Hypothalamus (tissue), 51 donors: ENCODE measurements around the gene NRCAM.

ENCODE experiments used
- DNase-seq, 51 donors: peaks; one replicate each; lab custom pipeline; 2025; lab: John Stamatoyannopoulos, UW

Gene NRCAM

DNA sequence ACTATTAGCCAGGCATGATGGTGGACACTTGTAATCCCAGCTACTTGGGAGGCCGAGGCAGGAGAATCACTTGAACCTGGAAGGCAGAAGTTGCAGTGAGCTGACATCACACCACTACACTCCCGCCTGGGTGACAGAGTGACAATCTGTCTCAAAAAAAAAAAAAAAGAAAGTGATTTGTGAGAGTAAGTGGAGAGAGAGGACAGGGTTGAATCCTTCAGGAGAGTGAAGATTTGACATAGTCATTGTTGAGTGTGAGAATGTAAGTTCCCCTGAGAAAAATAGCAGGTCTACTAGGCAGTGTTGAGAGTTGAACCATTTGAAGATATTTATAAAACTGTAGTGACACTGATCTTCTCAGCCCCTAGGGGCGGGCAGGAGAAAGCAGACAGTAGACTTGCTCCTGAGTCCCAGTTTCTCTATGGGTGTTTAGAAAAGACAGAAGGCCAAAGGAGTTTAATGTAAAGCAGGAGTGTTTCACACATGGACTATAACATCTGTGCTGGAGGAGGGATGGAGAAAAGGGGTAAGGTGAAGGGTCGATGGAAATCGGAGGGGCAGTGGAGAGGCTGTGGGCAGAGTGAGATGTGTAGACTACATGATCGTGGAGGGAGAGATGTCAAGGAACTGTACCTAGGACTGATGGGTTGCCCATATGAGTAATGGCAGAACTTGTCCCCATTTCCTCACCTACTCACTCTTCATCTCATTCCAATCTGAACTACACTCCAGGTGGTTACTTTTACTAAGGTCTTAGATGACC is 312.4 kb downstream of the NRCAM start:
- DNase-seq: no peak

DNA sequence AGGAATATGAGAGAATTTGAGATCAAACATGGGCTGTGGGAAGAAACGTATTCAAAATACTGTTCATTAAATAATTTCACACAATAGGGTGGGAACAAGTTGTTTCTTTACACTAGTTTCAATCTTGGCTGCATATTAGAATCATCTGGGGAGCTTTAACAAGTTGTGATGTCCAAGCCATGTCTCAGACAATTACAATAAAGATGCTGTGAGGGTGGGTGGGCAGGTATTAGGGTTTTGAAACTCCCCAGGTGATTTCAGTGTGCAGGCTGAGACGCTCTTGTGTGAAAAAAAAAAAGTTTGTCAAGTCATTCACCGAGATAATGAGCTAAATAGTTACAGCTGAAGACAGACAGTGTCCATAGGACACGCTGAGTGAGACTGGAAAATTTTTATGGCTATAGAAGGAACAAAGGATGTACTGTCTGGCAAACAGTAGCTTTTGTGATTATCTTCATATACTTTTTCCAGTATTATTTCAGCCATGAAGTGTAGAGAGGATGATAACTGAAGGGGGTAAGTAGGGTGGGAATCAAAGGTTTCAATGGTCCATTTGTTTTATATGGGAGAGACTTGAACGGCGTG is 313.5 kb downstream of the NRCAM start:
- DNase-seq: no peak

DNA sequence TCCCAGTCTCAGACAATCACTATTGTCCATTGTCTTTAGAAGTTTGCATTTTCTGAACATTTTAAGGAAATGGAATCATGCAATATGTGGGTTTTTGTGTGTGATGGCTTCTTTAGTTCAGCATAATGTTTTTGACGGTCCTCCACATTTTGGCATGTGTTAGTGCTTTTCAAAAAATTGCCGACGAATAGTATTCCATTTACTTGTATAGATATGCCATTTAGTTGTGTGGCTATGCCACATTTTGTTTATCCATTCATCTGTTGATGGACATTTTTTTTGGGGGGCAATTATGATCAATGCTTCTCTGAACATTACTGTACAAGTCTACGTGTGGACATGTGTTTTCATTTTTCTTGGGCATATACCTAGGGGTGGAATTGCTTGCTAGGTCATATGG is 314.1 kb downstream of the NRCAM start:
- DNase-seq: no peak

DNA sequence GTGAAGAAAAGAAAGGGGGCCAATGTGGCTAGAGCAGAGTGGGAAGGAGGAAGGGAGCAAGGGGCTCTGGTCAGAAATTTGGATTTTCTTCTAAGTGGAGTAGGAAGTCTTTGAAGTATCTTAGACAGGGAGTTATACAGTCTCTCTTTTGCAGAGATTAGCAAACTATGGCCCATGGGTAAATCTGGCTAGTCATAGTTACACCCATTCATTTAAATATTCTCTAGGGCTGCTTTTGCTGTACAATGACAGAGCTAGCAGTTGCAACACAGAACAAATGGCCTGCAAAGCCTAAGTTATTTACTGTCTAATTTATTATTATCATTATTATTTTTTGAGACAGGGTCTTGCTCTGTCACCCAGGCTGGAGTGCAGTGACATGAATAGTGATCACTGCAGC is 315.6 kb downstream of the NRCAM start:
- DNase-seq: no peak

DNA sequence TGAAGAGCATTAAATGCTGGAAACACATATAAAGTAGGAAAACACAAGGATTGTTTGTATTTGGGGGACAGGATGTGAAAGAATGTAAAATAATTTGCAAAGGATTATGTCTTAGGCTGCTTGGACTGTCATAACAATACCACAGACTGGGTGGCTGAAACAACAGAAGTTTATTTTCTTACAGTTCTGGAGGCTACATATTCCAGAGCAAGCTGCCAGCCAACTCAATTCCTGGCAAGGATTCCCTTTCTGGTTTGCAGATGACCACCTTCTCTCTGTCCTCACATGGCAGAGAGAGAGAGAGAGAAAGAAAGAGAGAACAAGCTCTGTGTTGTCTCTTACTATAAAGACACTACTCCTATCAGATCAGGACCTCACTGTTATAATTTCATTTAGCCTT is 317.3 kb downstream of the NRCAM start:
- DNase-seq: no peak

DNA sequence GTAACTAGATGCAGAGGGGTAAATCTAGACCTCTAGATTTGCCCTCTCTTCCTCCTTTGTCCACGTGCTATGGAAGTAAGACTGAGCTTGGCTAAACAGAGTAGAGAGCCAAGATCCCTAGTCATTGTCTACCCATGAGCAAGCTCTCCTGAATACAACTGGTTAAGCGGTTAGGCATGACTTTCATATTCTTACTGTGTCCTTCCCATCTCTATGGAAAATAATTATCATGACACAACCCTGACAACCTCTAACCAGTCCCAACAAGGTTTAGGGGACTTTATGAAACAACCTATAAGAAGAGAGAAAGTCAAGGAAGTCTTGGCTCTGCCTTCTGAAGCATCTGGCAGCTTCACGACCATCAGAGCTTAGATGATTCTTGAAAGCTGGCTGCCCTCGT is 318.2 kb downstream of the NRCAM start:
- DNase-seq: no peak

DNA sequence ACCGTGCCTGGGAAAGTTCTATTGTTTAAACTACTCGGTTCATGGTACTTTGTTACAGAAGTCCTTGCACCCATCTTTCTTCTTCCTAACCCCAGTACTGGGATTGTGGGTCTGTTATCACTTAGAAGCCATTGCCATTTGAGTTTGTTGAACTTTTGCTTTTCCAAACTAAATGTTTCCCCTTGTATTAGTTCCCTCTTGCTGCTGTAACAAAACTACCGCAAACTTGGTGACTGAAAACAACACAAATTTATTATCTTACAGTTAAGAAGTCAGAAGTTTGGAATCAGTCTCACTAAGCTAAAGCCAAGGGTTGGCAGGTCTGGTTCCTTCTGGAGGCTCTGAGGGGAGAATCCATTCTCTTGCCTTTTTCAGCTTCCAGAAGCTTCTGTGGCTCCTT is 319.2 kb downstream of the NRCAM start:
- DNase-seq: no peak

DNA sequence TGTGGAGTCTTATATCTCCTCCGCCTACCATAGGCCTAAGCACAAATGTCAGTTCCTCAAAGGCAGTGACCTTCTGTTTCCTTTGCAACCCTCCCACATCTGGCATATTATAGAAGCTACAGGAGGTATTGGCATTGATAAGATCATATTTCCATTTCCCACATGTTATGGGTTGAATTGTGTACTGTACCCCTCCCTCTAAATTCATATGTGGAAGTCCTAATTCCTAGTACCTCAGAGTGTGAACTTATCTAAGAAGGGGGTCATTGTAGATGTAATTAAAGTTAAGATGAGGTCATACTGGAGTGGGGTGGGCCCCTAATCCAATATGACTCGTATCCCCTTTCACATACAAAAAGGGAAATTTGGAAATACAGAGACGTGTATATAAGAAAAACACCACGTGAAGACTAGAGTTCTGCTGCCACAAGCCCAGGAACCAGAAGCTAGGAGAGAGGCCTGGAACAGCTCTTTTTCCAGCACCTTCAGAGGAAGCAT is 320.0 kb downstream of the NRCAM start:
- DNase-seq: no peak

DNA sequence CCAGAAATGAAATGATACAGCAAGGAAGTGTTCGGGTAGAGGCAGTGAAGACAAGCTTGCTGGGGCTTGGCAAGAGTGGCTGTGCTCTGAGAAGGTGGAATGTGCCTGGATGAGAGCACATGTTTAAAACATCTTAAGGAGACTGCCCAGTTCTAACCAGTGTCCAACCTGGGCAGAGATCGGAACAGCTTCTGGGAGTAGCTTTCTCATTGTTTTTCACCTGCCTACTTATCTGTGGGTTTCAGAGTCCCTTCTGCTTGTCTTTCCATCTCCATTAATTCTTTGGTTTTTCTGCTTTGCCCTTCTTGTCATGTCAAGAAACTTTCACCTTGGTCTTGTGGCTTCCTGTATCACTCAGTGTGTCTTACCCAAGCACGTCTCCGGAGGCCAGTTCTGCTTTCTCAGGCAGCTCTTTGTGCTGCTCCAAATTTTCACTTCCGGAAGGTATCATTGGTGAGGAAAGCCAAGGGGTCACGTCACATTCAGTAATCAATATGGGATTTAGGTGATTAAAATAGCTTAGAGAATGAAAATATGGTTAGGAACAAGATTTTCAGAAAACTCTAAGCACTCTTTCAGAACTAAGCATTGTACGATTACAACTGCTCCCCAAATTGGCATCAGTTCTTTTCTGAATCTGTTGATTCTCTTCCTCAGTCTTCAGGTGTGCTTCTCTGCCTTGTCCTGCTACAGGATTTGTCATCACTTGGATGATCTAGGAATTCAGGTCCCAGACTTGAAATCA is 320.6 kb downstream of the NRCAM start:
- no peak for DNase-seq

DNA sequence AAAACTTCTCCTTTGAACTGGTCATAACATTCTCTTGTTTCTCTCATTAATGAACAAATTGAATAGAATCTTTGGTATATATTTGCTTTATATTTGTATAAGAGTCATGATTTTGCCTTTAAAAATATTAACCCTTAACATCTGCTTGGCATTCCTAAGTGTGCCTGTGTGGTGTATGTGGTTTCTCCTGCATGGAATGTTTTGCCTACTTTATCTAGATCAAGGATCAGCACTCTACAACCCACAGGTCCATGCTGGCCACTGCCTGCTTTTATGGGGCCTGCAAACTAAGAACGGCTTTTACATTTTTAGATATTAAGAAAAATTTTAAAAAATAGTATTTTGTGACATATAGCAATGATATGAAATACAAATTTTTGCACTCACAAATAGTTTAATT is 321.8 kb downstream of the NRCAM start:
- no peak for DNase-seq

DNA sequence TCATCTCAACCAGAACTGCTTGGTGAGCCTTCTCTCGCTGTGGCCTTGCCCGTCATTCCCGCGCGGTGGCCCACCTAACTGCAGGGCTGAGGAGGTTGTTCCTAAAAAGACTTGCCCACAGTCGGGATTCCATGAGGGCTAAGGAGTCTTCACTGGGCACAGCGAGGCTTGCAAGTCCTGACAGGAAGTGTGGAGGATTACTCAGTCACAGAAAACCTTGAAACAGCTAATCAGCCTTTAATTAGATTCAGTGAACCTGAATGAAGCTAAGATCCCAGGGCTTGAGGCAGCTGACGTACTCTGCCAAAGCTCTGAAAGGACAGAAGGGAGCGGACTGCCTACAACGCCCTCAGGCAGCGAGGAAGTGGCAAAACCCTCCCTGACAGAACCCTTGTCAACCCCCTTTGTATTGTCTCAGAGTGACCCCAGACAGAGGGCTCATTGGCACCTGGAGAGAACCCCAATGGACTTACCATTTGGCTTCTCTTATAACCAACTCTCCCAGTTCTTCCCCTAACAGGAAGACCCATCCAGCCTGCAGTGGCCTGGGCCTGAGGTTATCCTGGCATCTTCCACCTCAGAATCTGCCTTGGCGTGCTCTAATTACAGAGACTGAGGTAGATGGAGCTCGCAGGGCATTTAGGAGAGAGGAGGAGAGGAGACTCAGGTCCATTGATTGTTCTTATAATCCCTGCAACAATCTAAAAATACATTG is 323.5 kb downstream of the NRCAM start:
- no peak for DNase-seq

DNA sequence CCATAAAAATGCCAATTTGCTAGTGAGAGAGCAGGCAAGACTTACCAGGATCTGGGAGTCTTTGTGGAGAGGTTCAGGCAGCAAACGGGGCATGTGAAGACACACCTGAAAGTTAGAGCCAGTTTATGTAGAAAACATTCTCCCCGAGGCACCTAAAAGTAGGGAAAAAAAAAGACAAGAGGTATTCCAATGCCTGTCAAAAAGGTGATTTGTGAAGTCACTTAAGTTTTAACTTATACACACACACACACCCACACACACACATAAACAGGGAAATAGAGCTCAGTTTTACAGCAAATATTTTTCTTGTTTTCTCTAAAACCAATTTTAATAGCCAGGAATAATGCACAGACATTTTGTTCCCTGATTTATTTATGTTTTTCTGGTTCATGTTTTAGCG is 326.0 kb downstream of the NRCAM start, which contains the start of gene LAMB4:
Gene LAMB4, minus strand, starts transcription at position 101 of the 400 bp plus-strand sequence. CDS start 7,197 bp downstream, outside the sequence.
- DNase-seq: no peak

DNA sequence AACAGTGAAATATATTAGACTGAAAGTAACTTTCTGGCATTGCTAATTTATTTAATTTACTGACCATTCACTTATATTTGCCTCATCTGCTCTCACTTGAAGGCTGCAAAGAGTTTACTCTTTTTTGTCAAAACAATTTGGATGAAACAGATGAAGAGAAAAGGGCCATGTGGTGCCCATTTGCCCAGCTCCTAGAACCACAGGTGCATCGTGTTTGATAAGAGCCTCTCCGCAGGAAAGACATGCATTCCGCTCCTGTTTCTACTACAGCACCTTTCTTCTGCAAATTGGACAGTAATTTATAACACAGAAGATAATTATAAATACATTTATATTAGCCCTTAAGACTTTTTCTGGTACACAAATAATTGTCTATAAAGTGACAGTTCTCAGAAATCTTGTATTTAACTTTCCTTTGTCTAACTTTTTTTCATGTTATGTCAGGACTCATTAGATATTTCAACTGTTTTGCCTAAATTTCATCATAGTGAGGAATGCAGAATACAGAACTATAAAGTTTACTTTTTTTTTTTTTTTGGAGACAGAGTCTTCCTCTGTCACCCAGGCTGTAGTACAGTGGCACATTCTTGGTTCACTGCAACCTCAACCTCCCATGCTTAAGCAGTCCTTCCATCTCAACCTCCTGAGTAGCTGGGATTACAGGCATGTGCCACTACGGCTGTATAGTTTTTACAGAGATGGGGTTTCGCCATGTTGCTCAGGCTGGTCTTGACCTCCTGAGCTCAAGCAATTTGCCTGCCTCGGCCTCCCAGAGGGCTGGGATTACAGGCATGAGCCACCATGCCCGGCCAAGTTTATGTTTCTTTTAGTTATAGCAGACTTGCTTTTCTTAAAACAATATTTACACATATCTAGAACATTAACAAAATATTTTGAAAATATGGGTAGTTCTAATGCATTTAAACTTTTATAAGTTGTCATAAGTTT is 326.9 kb downstream of the NRCAM start:
- DNase-seq: no peak

DNA sequence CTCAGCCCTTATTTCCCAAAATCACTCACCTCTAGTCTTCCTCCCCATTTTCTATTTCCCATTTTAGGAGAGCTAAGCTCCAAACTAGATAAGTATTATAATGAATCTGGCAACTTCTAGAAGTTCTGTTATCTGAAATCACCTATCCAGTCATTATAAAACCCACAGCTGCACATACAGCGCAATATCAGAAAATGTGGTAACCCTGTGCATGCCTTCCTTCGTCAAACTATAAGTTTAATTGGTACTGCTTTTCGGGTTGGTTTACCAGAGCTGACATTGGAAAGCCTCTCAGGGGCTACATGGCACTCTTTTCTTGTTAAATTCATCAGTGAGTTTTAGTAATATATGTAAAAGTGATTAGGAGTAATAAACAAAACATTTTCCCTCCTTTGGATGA is 327.7 kb downstream of the NRCAM start:
- no peak for DNase-seq

DNA sequence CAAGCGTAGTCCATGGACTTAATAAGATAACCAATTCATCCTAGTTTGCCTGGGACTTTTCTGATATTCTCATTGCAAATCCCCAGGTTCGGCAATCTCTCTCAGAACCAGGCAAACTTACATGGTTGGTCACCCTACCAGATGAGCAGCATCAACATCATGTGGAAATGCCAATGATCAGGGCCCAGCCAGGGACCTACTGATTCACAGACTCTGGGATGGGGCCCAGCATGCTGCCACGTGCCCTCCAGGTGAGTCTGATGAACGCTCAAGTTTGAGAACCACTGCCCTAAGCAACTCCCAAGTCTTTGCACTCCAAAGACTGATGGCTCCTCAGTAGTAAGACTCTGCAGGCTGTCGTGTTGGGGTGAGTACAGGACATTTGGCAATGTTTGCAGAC is 328.8 kb downstream of the NRCAM start:
- DNase-seq: no peak

DNA sequence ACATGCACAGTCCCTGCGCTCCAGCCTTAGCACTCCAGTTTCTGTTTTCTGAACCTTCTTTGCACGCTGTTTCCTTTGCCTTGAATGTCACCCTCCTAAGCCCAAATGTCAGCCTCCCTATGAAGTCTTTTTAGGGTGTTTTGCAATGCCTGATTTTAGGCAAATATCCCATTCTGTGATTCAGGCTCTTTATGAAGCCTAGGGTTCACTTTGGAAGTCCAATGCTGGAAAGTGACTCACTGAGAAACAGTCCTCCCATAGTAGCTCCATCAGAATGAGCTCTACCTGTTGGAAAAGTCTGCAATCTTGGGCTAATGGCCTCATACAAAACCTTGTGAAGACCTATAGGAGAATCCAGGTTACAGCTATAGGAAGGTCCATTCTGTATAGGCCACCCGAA is 331.4 kb downstream of the NRCAM start:
- no peak for DNase-seq

DNA sequence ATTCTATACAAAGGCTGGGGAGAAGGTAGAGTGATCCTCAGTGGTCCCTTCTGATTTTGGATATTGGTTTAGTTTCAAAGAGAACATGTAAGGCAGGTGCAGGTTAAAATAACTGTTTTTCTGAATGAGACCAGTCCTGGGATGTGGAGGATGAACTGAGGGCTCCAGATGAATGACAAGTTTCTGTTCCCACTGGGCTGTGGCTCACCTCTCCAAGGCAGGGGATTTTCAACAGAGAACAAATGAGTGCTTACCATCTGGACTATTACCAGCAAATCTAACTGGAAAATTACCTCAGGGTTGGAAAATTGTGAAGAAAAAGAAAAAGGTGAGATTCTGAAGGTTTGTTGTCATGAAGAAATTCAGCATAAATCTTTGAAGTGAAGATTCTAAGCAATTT is 334.1 kb downstream of the NRCAM start:
- DNase-seq: no peak

DNA sequence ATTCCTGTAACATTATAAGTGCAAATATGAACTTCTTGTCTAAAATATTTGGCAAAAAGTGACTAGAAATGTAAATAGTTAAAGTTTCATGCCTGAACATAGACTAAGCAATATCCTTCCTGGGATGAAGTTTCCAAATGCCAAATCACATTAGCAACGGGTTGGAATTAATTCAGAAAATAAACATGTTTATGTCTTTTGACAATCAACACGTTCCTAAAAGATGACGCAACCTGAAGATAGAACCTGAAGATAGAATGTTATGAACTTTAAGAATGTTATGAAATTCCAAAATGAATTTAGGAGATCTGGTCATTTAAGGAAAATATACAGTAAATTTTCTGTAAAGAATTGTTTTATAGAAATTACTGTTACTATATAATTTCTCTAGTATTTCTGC is 335.3 kb downstream of the NRCAM start:
- no peak for DNase-seq

DNA sequence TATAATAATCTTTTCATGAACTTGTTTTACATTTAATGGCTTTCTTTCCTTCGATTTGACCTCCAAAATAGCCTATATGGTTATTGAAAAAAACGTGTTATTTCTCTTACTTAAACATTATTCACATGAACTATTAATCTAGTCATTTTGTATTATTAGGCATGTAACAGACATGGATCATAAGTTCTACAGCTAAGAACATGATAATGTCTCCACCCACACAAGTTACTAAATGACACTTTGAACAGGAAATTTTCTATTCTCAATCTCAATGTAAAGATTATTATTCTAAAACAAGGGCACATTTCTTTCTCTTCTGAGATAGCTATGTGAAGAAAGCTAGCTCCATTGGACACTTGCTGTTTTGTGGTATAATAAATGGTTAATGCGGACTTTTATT is 336.0 kb downstream of the NRCAM start:
- no peak for DNase-seq

DNA sequence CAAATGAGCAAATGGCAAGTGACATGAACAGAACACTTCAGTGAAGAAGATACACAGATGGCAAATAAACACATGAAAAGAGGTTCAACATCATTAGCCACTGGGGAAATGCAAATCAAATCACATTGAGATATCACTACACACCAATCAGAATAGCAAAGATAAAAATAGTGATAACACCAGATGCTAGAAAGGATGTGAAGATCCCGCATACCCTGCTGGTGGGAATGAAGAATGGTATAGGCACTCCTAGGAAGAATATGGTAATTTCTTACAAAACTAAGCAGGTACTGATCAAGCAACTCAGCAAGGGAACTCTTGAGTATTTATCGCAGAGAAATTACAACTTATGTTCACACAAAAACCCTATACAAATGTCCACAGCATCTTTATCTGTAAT is 337.3 kb downstream of the NRCAM start:
- DNase-seq: no peak
